Activated T-helper 17 cell treated with anti-CD3 and anti-CD28 coated beads, Interleukin-2, amount 50 U/mL, for 72 hours (primary cell): Measurements from ENCODE around the gene HSF2BP. TPM values are rescaled to one million over a fixed set of nuclear protein-coding genes. Genes with fewer than 3 reads are reported as not detected.
"Not testable (repeated sequence)": the region's sequence is repeated elsewhere in the genome, so short reads cannot be mapped to it uniquely, and the experiment has no call there.

Source experiments
- ATAC-seq: fragments of 150-1000 bp; cut with Tn5 transposase; replicated peaks from 2 replicates; pipeline ENCODE4 v1.10.0; 2021; ENCODE audit warnings: mild to moderate bottlenecking, moderate library complexity
- H3K27ac Mint-ChIP-seq: one replicate; pipeline ENCODE4 v1.8.0; 2022; ENCODE audit warnings: mixed read lengths
- H3K27me3 Mint-ChIP-seq: one replicate; pipeline ENCODE4 v1.8.0; 2022; ENCODE audit warnings: mixed read lengths
- H3K36me3 Mint-ChIP-seq: one replicate; pipeline ENCODE4 v1.8.0; 2022; ENCODE audit warnings: low read depth, mild to moderate bottlenecking, mixed read lengths
- H3K4me1 Mint-ChIP-seq: one replicate; pipeline ENCODE4 v1.8.0; 2022; ENCODE audit warnings: mixed read lengths
- H3K4me3 Mint-ChIP-seq: one replicate; pipeline ENCODE4 v1.8.0; 2022; ENCODE audit warnings: mild to moderate bottlenecking, mixed read lengths
- H3K9me3 Mint-ChIP-seq: one replicate; pipeline ENCODE4 v1.8.0; 2022; ENCODE audit warnings: mixed read lengths
- total RNA-seq, 2 donors: library from RNA; stranded (reverse); gene quantifications; one replicate each; pipeline ENCODE4 v1.2.3, GENCODE V29; 2022

The HSF2BP gene
- total RNA-seq, 2 donors from 2014 or later: 0.50 to 1.0 TPM

DNA sequence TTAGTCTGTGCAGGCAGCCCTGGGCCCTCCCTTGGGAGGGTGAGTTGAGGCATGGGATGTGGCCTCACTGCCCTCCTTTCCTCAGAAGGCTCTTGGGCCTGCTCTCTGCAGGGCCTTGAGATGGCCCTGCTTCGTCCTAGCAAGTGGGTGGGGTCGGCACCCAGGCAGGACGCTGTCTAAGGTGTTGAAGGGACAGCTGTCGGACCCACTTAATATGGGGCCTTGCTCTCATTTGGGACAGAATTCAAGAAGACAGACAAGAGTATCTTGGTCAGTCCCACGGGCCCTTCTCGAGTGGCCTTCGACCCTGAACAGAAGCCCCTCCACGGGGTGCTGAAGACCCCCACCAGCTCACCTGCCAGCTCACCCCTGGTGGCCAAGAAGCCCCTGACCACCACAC lies 33.7 kb upstream of the HSF2BP start:
- Mint-ChIP-seq H3K9me3 (no peaks in the 10 kb centered on the region), H3K27ac (peak overlapping the region; percentile 43), H3K27me3 (no peaks in the 10 kb centered on the region), H3K36me3 (peaks cover 95% of the 10 kb centered on the region), H3K4me1 (no peaks in the 10 kb centered on the region), H3K4me3 (no peak overlapping the region)
- ATAC-seq: no peak

DNA sequence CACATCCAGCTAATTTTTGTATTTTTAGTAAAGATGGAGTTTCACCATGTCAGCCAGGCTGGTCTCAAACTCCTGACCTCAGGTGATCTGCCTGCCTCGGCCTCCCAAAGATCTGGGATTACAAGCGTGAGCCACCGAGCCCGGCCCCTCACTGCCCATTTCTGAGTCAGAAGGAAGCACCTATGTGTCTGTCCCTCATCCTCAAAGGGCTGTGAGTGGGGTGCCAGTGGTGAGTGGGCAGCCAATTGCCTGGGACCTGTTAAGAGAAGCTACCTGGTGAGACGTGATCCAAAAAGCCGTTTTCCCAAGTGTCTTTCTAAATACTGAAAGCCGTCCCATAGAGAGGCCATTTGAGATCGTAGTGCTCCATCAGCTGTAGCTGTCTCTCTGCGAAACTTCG lies 32.5 kb upstream of the HSF2BP start:
- no peak overlapping the region for H3K4me3 Mint-ChIP-seq
- no peak overlapping the region for H3K27ac Mint-ChIP-seq
- H3K4me1 Mint-ChIP-seq: no peaks in the 10 kb centered on the region
- ATAC-seq: no peak
- peaks cover 98% of the 10 kb centered on the region for H3K36me3 Mint-ChIP-seq
- no peaks in the 10 kb centered on the region for H3K27me3 Mint-ChIP-seq
- H3K9me3 Mint-ChIP-seq: no peaks in the 10 kb centered on the region

DNA sequence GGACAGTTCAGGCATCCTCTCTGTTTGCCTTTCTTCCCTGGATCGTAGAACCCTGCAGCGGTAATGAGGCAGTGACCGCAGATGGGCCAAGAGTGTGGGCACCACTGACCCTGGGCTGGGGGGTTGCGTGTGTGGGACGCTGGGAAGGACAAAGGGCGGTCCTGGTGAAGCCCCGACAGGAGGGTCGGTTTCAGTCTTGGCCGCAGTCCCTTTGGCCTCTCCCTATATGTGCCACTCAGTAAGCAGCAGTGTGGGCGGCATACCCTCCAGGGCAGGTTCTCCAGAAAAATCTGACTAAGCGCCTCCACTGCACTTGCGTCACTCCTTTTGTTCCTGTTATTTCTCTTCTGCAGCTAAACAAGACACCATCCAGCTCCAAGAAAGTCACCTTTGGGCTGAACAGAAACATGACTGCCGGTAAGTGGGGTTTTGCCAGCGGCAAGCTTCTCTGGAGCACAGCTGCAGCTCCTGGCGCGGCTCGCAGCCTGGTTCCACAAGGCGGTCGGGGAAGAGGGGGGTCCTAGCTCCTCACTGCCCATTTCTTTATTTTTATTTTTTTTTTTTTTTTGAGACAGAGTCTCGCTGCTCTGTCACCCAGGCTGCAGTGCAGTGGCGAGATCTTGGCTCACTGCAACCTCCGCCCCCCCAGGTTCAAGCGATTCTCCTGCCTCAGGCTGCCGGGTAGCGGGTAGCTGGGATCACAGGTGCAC lies 32.0 kb upstream of the HSF2BP start:
- Mint-ChIP-seq H3K4me1 (no peaks in the 10 kb centered on the region), H3K27ac (no peak overlapping the region), H3K9me3 (no peaks in the 10 kb centered on the region), H3K4me3 (no peak overlapping the region), H3K27me3 (no peaks in the 10 kb centered on the region), H3K36me3 (peaks cover 98% of the 10 kb centered on the region)
- ATAC-seq: no peak

DNA sequence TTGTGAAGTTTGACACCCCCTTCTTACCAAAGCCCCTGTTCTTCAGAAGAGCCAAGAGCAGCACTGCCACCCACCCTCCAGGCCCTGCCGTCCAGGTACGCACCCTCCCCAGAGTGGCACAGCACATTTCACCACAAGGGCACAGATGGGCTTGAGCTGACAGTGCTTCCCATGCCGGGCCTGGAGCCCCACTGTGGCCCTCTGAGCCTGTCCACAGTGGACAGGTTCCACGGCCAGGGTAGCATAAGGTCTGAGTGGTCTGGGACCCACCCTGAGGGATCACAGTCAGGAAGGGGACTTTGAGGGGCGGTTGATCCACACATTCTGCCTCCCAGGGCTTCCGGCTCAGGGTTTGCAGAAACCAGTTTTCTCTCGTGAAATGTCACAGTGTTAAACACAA lies 31.1 kb upstream of the HSF2BP start:
- no peaks in the 10 kb centered on the region for H3K4me1 Mint-ChIP-seq
- no peaks in the 10 kb centered on the region for H3K27me3 Mint-ChIP-seq
- ATAC-seq: no peak
- H3K4me3 Mint-ChIP-seq: no peak overlapping the region
- no peak overlapping the region for H3K27ac Mint-ChIP-seq
- H3K9me3 Mint-ChIP-seq: no peaks in the 10 kb centered on the region
- peaks cover 98% of the 10 kb centered on the region for H3K36me3 Mint-ChIP-seq

DNA sequence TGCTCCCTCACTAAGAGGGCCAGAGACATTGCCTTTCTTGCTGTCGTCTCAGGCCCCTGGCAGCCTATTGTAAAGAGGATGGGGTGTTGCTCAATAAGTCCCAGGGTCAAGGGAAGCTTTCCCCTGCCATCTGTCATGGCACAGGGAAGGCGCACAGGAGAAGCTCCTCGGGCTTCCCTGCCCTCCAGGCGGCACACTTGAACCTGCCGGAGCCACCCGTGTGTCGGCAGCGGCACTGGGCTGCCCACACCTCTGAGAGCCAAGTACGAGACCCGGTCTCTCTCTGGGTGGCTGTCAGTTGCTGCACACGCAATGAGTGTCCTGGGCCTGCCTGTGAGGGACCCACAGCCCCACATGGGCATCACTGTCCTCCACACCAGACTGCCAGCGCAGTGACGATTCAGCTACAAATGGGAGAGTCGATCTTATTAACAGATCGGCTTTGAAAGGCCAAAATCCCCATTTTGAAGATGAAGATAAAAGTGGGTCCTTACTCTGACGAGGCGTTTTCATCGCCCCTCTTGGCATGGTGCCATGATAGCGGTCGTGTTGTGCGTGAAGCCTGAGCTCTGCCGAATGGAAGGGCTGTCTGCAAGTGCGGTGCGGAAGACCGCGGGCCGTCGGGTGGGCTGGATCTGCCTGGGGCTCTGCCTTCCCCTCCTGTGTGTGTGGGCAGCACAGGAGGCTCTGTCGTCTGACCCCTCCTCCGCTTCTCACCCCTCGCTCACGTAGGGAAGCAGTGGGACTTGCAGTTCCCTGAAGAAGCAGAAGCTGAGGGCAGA lies 30.5 kb upstream of the HSF2BP start:
- no peaks in the 10 kb centered on the region for H3K9me3 Mint-ChIP-seq
- no peak overlapping the region for H3K4me3 Mint-ChIP-seq
- H3K27ac Mint-ChIP-seq: no peak overlapping the region
- peaks cover 98% of the 10 kb centered on the region for H3K36me3 Mint-ChIP-seq
- H3K4me1 Mint-ChIP-seq: no peaks in the 10 kb centered on the region
- no peak for ATAC-seq
- H3K27me3 Mint-ChIP-seq: no peaks in the 10 kb centered on the region

DNA sequence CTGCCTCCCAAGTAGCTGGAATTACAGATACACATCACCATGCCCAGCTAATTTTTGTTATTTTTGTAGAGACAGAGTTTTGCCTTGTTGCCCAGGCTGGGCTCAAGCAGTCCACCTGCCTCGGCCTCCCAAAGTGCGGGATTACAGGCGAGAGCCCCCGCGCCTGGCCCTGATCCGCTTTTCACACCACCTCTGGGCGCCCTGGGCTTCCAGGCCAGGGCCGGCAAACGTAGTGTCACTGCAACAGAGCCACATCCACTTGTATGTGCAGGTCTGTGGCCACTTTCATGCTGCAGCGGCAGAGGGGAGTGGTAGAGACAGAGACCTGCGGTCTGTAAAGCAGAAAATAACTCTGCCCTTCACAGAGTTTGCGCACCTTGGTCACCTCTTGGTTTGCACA lies 29.6 kb upstream of the HSF2BP start:
- no peak overlapping the region for H3K27ac Mint-ChIP-seq
- no peaks in the 10 kb centered on the region for H3K9me3 Mint-ChIP-seq
- H3K4me1 Mint-ChIP-seq: no peaks in the 10 kb centered on the region
- no peaks in the 10 kb centered on the region for H3K27me3 Mint-ChIP-seq
- H3K4me3 Mint-ChIP-seq: no peak overlapping the region
- no peak for ATAC-seq
- H3K36me3 Mint-ChIP-seq: peaks cover 99% of the 10 kb centered on the region

DNA sequence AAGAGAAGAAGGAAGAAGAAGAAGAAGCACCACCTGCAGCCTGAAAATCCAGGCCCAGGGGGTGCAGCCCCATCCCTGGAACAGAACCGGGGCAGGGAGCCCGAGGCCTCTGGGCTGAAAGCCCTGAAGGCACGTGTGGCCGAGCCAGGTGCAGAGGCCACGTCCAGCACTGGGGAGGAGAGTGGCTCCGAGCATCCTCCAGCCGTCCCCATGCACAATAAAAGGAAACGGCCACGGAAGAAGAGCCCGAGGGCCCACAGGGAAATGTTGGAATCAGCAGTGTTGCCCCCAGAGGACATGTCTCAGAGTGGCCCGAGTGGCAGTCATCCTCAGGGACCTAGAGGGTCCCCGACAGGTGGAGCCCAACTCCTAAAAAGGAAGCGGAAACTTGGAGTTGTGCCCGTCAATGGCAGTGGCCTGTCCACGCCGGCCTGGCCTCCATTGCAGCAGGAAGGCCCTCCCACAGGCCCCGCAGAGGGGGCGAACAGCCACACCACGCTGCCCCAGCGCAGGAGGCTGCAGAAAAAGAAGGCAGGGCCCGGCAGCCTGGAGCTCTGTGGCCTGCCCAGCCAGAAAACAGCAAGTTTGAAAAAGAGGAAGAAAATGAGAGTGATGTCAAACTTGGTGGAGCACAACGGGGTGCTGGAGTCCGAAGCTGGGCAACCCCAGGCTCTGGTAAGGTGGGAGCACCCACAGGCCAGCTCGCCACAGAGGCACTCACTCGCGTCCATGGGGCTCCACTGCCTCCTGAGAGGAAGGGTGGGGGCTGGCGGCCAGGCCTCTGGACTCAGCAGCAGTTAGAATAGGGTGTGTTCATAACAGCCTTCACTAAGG lies 28.5 kb upstream of the HSF2BP start:
- H3K27me3 Mint-ChIP-seq: no peaks in the 10 kb centered on the region
- H3K36me3 Mint-ChIP-seq: peaks cover 98% of the 10 kb centered on the region
- H3K4me1 Mint-ChIP-seq: no peaks in the 10 kb centered on the region
- no peak for ATAC-seq
- H3K9me3 Mint-ChIP-seq: no peaks in the 10 kb centered on the region
- H3K27ac Mint-ChIP-seq: peak overlapping the region; percentile 76
- H3K4me3 Mint-ChIP-seq: no peak overlapping the region

DNA sequence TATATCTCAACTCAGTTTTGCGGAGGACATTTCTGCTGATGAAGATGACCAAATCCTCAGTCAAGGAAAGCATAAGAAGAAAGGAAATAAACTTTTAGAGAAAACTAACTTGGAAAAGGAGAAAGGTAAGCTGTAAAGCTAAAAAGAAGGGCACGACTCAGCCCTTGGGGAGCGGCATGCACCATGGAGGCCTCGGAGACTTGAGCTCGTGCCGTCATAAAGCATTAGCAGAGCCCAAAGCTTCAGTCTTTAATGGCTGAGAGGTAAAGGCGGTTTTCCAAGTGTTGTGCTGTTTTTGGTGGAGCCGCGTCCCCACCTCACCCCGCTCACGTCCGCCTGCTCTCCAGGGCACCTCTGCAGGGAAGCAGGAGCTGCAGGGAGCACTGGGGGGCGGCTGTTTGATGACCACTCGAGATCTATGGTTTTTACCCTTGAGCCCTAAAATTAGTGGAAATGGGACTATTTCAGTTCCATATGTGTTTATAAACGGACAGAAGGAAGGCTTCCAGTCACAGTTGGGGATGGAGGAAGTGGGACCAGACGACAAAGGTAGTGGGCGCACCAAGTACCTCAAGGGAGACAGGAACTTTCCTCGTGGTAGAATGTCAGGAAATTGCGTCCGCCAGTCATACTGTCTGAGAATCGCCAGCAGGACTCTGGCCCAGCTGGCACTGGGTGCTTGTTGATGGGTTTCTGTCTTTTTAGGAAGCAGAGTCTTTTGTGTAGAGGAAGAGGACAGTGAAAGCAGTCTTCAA lies 27.7 kb upstream of the HSF2BP start:
- ATAC-seq: no peak
- no peaks in the 10 kb centered on the region for H3K27me3 Mint-ChIP-seq
- H3K36me3 Mint-ChIP-seq: peaks cover 98% of the 10 kb centered on the region
- H3K27ac Mint-ChIP-seq: peak overlapping the region; percentile 76
- H3K4me1 Mint-ChIP-seq: no peaks in the 10 kb centered on the region
- H3K4me3 Mint-ChIP-seq: no peak overlapping the region
- no peaks in the 10 kb centered on the region for H3K9me3 Mint-ChIP-seq

DNA sequence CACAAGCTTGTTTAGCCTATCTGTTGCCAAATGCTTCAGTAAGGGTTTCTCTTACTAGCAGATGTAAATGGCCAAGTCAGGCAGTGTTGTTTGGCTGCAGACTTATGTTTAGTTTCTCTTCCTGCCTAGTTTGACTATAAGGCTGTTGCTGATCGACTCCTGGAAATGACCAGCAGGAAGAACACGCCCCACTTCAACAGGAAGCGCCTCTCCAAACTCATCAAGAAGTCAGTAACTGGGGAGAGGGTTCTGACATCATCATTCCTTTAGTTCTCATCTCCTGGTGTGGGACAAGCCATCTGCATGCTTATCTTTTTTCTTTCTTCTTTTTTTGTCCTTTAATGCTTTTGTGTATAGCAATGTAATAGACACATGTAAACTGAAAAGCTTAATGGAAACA lies 25.1 kb upstream of the HSF2BP start:
- Mint-ChIP-seq H3K4me3 (no peak overlapping the region), H3K9me3 (no peaks in the 10 kb centered on the region), H3K4me1 (no peaks in the 10 kb centered on the region), H3K27me3 (no peaks in the 10 kb centered on the region), H3K36me3 (peaks cover 98% of the 10 kb centered on the region), H3K27ac (peak overlapping the region; percentile 12)
- no peak for ATAC-seq

DNA sequence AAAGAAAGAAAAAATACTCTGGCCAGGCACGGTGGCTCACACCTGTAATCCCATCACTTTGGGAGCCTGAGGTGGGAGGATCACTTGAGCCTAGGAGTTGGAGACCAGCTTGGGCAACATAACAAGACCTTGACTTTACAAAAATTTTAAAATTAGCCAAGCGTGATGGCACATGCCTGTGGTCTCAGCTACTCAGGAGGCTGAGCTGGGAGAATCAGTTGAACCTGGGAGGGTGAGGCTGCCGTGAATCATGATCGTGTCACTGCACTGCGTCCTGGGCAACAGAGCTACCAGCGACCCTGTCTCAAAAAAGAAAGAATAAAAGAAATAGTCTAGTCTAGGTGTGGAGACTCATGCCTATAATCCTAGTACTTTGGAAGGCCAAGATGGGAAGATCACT lies 22.4 kb upstream of the HSF2BP start:
- Mint-ChIP-seq H3K27ac (no peak overlapping the region), H3K27me3 (no peaks in the 10 kb centered on the region), H3K4me3 (no peak overlapping the region), H3K9me3 (no peaks in the 10 kb centered on the region), H3K36me3 (peaks cover 99% of the 10 kb centered on the region), H3K4me1 (no peaks in the 10 kb centered on the region)
- no peak for ATAC-seq

DNA sequence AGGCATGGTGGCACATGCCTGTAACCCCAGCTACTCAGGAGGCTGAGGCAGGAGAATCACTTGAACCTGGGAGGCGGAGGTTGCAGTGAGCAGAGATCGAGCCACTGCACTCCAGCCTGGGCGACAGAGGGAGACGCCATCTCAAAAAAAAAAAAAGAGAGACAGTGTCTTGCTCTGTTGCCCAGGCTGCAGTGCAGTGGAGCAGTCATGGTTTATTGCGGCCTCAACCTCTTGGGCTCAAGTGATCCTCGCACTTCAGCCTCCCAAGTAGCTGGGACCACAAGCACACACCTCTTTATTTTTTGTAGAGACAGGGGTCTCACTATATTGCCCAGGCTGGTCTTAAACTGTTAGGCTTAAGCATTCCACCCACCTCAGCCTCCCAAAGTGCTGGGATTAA lies 21.1 kb upstream of the HSF2BP start:
- H3K4me3 Mint-ChIP-seq, ATAC-seq, H3K4me1 Mint-ChIP-seq, H3K27me3 Mint-ChIP-seq, H3K9me3 Mint-ChIP-seq, H3K27ac Mint-ChIP-seq: not testable (repeated sequence)
- peaks cover 99% of the 10 kb centered on the region for H3K36me3 Mint-ChIP-seq

DNA sequence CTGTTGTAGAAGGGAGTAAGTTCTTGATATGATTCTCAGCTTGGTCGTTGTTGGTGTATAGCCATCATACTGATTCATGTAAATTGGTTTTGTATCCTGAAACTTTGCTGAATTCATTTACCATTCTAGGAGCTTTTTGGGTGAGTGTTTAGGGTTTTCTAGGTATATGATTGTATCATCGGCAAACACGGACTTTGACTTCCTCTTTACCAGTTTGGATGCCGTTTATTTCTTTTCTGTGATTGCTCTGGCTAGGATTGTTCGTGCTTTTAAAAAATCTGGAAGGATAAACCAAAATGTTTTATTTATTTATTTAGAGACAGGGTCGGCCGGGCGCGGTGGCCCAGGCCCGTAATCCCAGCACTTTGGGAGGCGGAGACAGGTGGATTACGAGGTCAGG lies 20.7 kb upstream of the HSF2BP start:
- no peaks in the 10 kb centered on the region for H3K9me3 Mint-ChIP-seq
- no peak overlapping the region for H3K4me3 Mint-ChIP-seq
- no peak for ATAC-seq
- H3K27ac Mint-ChIP-seq: no peak overlapping the region
- no peaks in the 10 kb centered on the region for H3K27me3 Mint-ChIP-seq
- no peaks in the 10 kb centered on the region for H3K4me1 Mint-ChIP-seq
- peaks cover 99% of the 10 kb centered on the region for H3K36me3 Mint-ChIP-seq

DNA sequence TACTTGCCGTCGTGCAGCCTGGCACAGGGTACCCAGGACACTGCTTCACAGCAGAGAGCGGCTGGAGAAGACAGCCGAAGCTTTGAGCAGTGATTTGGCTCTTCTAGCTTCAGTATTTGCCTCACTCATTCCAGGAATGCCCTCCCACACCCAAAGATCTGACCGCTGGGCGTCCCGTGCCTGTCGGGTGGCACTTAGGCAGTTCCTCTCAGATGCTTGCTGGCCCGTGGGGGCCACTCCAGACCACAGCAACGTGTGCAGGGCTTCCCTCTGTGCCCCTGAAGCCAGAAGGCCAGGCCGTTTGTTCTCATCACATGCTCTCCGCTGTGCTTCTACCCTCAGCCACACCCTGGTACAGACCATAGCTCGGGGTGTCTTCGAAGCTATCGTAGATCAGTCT lies 17.1 kb upstream of the HSF2BP start:
- H3K27me3 Mint-ChIP-seq: no peaks in the 10 kb centered on the region
- H3K36me3 Mint-ChIP-seq: peaks cover 100% of the 10 kb centered on the region
- H3K9me3 Mint-ChIP-seq: no peaks in the 10 kb centered on the region
- H3K4me3 Mint-ChIP-seq: no peak overlapping the region
- no peak for ATAC-seq
- H3K27ac Mint-ChIP-seq: no peak overlapping the region
- no peaks in the 10 kb centered on the region for H3K4me1 Mint-ChIP-seq

DNA sequence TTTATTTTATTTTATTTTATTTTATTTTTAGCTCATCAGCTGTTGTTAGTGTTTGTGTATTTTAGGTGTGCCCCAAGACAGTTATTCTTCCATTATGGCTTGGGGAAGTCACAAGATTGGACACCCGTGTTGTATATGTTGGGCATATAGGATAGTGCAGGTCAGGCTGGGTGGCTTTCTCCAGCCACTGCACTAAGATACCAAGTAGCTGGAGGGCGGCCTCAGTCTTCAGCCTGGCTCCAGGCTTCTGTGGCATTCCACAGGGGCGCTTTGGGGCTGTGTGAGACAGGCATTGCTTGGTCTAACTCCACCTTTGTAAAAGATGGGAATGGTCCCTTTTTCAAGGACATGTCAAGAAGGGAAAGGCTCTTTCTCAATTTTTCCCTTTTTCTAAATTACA lies 16.6 kb upstream of the HSF2BP start:
- no peaks in the 10 kb centered on the region for H3K27me3 Mint-ChIP-seq
- H3K4me3 Mint-ChIP-seq: no peak overlapping the region
- no peak for ATAC-seq
- peaks cover 100% of the 10 kb centered on the region for H3K36me3 Mint-ChIP-seq
- H3K9me3 Mint-ChIP-seq: no peaks in the 10 kb centered on the region
- no peak overlapping the region for H3K27ac Mint-ChIP-seq
- no peaks in the 10 kb centered on the region for H3K4me1 Mint-ChIP-seq
